HepG2 (cell line): Measurements from ENCODE around the gene ZC3H18. TPM values are rescaled to one million over a fixed set of nuclear protein-coding genes. Genes with fewer than 3 reads are reported as not detected.

Experiments used
- ATF2 ChIP-seq: sonication (generic); formaldehyde crosslinking; IDR thresholded peaks from 2 replicates; pipeline ENCODE4 v1.4.0; 2020; ENCODE audit warnings: missing genetic modification reagents
- EED ChIP-seq: sonication (generic); formaldehyde crosslinking; IDR thresholded peaks from 2 replicates; pipeline ENCODE4 v1.5.0; 2020; ENCODE audit warnings: mild to moderate bottlenecking, missing genetic modification reagents
- HOXA3 ChIP-seq: sonication (generic); formaldehyde crosslinking; IDR thresholded peaks from 2 replicates; pipeline ENCODE4 v1.5.0; 2020; ENCODE audit warnings: missing genetic modification reagents
- KDM4B ChIP-seq: sonication (generic); formaldehyde crosslinking; IDR thresholded peaks from 2 replicates; pipeline ENCODE4 v1.4.0; 2020; ENCODE audit warnings: missing genetic modification reagents
- KLF9 ChIP-seq: IDR thresholded peaks from 2 replicates; pipeline ENCODE4 v1.6.1; 2016; ENCODE audit warnings: low read depth
- MLXIP ChIP-seq: sonication (generic); formaldehyde crosslinking; IDR thresholded peaks from 2 replicates; pipeline ENCODE4 v1.9.0; 2021; ENCODE audit warnings: missing genetic modification reagents, borderline replicate concordance
- ONECUT2 ChIP-seq: sonication (generic); formaldehyde crosslinking; IDR thresholded peaks from 2 replicates; pipeline ENCODE4 v1.4.0; 2020; ENCODE audit warnings: missing genetic modification reagents
- SAP130 ChIP-seq: IDR thresholded peaks from 2 replicates; pipeline ENCODE4 v1.6.1; 2016; ENCODE audit warnings: low read depth
- U2AF1 ChIP-seq: fragments of 200-400 bp; formaldehyde crosslinking; optimal IDR thresholded peaks from 2 replicates; pipeline ENCODE3; 2017; ENCODE audit warnings: mild to moderate bottlenecking, low read depth, low read length
- ZGPAT ChIP-seq: IDR thresholded peaks from 2 replicates; pipeline ENCODE4 v1.6.1; 2016; ENCODE audit warnings: mild to moderate bottlenecking
- ZNF24 ChIP-seq: fragments of 450-650 bp; IDR thresholded peaks from 2 replicates; pipeline ENCODE4 v1.6.1; 2017; ENCODE audit warnings: antibody characterized with exemption, mild to moderate bottlenecking
- ZNF251 ChIP-seq: sonication (generic); formaldehyde crosslinking; IDR thresholded peaks from 2 replicates; pipeline ENCODE4 v1.9.0; 2021; ENCODE audit warnings: mild to moderate bottlenecking, missing genetic modification reagents
- ZNF292 ChIP-seq: sonication (generic); formaldehyde crosslinking; IDR thresholded peaks from 2 replicates; pipeline ENCODE4 v1.8.1; 2022; ENCODE audit warnings: mild to moderate bottlenecking, low read depth, missing genetic modification reagents, borderline replicate concordance
- ZNF333 ChIP-seq: sonication (generic); formaldehyde crosslinking; IDR thresholded peaks from 2 replicates; pipeline ENCODE4 v1.4.0; 2020; ENCODE audit warnings: mild to moderate bottlenecking, missing genetic modification reagents, borderline replicate concordance
- polyA plus RNA-seq, 8 experiments: library from polyadenylated mRNA; depleted of rRNA in 3 of 8; stranded (reverse) in 7 of 8; unstranded in 1 of 8; fragments of >200 nt; fragmentation: Illumina TruSeq in 4 of 8; extraction: Trizol in 4 of 8; gene quantifications; 2 replicates each; pipeline versions ENCODE4 v1.2.1 to v1.2.3, GENCODE V29; 2011 to 2016; ENCODE audit warnings: low read depth in 4 of 8, missing spikeins in 1 of 8, mixed read lengths in 1 of 8; ENCODE audit not compliant: insufficient read depth in 1 of 8
- total RNA-seq, 5 experiments: library from RNA; depleted of rRNA; stranded (reverse); fragments of >200 nt; fragmentation: Illumina TruSeq; extraction: Trizol; gene quantifications; 2 replicates each; pipeline ENCODE4 v1.2.3, GENCODE V29; 2016; ENCODE audit warnings: low read depth in 1 of 5
- TF ChIP-seq, protein P1 (sequence below): sonication (generic); formaldehyde crosslinking; IDR thresholded peaks from 2 replicates; pipeline ENCODE4 v1.4.0; 2020; ENCODE audit warnings: missing genetic modification reagents
- TF ChIP-seq, protein P2 (sequence below): sonication (generic); formaldehyde crosslinking; IDR thresholded peaks from 2 replicates; pipeline ENCODE4 v1.5.0; 2020; ENCODE audit warnings: mild to moderate bottlenecking, missing genetic modification reagents, borderline replicate concordance
- TF ChIP-seq, protein P3 (sequence below): sonication (generic); formaldehyde crosslinking; IDR thresholded peaks from 2 replicates; pipeline ENCODE4 v1.8.0; 2022; ENCODE audit warnings: low read depth, missing genetic modification reagents

ZC3H18 gene
- total and polyA plus RNA-seq, 2 of the 13 experiments (the other 11 are each of a cell fraction or from before 2014, with no cell fraction given) = 11.2 to 27.4 TPM

DNA sequence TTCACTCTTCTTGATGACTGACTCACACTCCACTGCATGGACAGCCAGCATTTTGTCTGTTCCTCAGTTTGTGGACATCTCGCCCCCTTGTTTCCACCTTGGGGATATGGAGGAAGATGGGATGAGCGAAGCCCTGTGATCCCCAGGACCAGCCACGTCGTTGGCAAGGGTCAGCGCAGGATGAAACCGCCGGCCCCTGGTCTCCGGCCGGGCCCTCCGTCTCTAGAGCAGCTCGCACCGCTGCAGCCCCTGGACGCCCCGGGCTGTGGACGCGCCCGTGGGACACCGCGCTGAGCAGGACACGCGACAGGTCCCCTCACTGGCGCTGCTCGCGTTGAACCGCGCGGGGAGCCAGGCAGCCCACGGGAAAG lies 604 bp upstream of the ZC3H18 start (continued):
- TF ChIP-seq, protein P1, sequence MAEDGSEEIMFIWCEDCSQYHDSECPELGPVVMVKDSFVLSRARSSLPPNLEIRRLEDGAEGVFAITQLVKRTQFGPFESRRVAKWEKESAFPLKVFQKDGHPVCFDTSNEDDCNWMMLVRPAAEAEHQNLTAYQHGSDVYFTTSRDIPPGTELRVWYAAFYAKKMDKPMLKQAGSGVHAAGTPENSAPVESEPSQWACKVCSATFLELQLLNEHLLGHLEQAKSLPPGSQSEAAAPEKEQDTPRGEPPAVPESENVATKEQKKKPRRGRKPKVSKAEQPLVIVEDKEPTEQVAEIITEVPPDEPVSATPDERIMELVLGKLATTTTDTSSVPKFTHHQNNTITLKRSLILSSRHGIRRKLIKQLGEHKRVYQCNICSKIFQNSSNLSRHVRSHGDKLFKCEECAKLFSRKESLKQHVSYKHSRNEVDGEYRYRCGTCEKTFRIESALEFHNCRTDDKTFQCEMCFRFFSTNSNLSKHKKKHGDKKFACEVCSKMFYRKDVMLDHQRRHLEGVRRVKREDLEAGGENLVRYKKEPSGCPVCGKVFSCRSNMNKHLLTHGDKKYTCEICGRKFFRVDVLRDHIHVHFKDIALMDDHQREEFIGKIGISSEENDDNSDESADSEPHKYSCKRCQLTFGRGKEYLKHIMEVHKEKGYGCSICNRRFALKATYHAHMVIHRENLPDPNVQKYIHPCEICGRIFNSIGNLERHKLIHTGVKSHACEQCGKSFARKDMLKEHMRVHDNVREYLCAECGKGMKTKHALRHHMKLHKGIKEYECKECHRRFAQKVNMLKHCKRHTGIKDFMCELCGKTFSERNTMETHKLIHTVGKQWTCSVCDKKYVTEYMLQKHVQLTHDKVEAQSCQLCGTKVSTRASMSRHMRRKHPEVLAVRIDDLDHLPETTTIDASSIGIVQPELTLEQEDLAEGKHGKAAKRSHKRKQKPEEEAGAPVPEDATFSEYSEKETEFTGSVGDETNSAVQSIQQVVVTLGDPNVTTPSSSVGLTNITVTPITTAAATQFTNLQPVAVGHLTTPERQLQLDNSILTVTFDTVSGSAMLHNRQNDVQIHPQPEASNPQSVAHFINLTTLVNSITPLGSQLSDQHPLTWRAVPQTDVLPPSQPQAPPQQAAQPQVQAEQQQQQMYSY (CRISPR knock-in tag) = no peak
- TF ChIP-seq SAP130 (CRISPR knock-in tag) (no peak), ZNF24 (no peak), EED (CRISPR knock-in tag) (0 out of 2 replicates have a peak, but pooled peaks have one; percentile 42), KLF9 (CRISPR knock-in tag) (no peak), KDM4B (no peak), MLXIP (CRISPR knock-in tag) (no peak), ONECUT2 (CRISPR knock-in tag) (no peak), ZGPAT (peak; percentile 33; the same call in 1 of the 2 replicates), ZNF333 (CRISPR knock-in tag) (no peak), ATF2 (CRISPR knock-in tag) (no peak), ZNF292 (CRISPR knock-in tag) (no peak), HOXA3 (CRISPR knock-in tag) (no peak), U2AF1 (peak; percentile 25), ZNF251 (CRISPR knock-in tag) (no peak)
- TF ChIP-seq, protein P2, sequence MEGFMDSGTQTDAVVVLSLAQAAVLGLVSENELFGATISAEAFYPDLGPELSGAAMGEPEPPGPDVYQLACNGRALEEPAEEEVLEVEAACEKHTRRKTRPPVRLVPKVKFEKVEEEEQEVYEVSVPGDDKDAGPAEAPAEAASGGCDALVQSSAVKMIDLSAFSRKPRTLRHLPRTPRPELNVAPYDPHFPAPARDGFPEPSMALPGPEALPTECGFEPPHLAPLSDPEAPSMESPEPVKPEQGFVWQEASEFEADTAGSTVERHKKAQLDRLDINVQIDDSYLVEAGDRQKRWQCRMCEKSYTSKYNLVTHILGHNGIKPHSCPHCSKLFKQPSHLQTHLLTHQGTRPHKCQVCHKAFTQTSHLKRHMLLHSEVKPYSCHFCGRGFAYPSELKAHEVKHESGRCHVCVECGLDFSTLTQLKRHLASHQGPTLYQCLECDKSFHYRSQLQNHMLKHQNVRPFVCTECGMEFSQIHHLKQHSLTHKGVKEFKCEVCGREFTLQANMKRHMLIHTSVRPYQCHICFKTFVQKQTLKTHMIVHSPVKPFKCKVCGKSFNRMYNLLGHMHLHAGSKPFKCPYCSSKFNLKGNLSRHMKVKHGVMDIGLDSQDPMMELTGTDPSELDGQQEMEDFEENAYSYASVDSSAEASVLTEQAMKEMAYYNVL (CRISPR knock-in tag) = no peak
- TF ChIP-seq, protein P3, sequence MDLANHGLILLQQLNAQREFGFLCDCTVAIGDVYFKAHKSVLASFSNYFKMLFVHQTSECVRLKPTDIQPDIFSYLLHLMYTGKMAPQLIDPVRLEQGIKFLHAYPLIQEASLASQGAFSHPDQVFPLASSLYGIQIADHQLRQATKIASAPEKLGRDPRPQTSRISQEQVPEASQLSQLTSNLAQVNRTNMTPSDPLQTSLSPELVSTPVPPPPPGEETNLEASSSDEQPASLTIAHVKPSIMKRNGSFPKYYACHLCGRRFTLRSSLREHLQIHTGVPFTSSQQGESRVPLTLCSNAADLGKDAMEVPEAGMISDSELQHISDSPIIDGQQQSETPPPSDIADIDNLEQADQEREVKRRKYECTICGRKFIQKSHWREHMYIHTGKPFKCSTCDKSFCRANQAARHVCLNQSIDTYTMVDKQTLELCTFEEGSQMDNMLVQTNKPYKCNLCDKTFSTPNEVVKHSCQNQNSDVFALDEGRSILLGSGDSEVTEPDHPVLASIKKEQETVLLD = no peak
